ENCODE measurements around the gene PIP5K1B. TPM values are rescaled to one million over a fixed set of nuclear protein-coding genes. Genes with fewer than 3 reads are reported as not detected.

Gene PIP5K1B
- total RNA-seq, 1 experiment from 2014 or later: 0.20 TPM

DNA sequence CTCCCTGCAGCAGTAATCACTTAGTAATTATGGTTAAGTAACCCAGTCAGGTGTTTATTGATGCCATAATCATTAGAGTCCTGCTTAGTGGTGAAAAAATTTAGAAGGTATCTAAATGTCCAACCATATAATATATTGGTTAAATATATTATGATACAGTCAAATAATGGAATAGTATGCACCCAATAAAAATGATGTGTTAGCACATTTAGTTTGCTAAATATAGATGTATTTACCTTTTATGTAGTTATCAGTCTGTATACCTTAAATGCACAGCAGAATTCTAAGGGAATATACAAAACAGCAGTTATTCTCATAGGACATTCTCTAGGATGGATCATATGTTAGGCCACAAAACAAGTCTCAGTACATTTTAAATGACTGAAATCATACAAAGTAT is 218.4 kb downstream of the PIP5K1B start:
- no peak for DNase-seq (ENCODE audit: low read depth, low spot score)
- Histone ChIP-seq H3K9me3 (ENCODE audit: control insufficient read depth in 1 of 2, insufficient read depth in 1 of 2, low read depth in 1 of 2, low read length in 2 of 2) (no peaks in the 10 kb centered on the region), H3K9me2 (ENCODE audit: insufficient read depth) (no peaks in the 10 kb centered on the region), H3K27ac (ENCODE audit: low read depth, low read length) (no peak overlapping the region), H3K79me2 (ENCODE audit: insufficient read depth, low read length) (no peaks in the 10 kb centered on the region), H3K9ac (ENCODE audit: low read length) (no peak overlapping the region), H4K20me1 (ENCODE audit: insufficient read depth) (no peaks in the 10 kb centered on the region), H3K36me3 (ENCODE audit: control insufficient read depth in 1 of 2, insufficient read depth in 2 of 2, low read length in 2 of 2) (no peaks in the 10 kb centered on the region), H3K4me3 (replicated peaks in 1 of 2; ENCODE audit: low read depth in 1 of 2, low read length in 2 of 2) (no peak overlapping the region), H3K4me1 (ENCODE audit: control insufficient read depth in 1 of 2, insufficient read depth in 2 of 2, low read length in 2 of 2) (no peaks in the 10 kb centered on the region), H3K4me2 (ENCODE audit: low read length) (no peak overlapping the region), H2AFZ (ENCODE audit: low read depth, low read length, poor library complexity, severe bottlenecking) (no peak overlapping the region), H3K27me3 (ENCODE audit: insufficient read depth, low read length) (peaks cover 18% of the 10 kb centered on the region)
- no peak for ATAC-seq
- TF ChIP-seq POLR2AphosphoS5 (IDR thresholded peaks at IDR 0.05; ENCODE audit: low read depth, low read length) (no peak), CEBPB (IDR thresholded peaks at IDR 0.05; ENCODE audit: low read depth) (no peak), SP1 (IDR thresholded peaks at IDR 0.05; ENCODE audit: low read depth) (no peak), EZH2phosphoT487 (IDR thresholded peaks at IDR 0.05; ENCODE audit: borderline replicate concordance) (no peak), RAD21 (IDR thresholded peaks at IDR 0.05; ENCODE audit: low read depth) (no peak), EZH2 (IDR thresholded peaks at IDR 0.05) (no peak), JUND (IDR thresholded peaks at IDR 0.05) (no peak), ZFX (IDR thresholded peaks at IDR 0.05) (no peak)
- TF ChIP-seq, protein P1, sequence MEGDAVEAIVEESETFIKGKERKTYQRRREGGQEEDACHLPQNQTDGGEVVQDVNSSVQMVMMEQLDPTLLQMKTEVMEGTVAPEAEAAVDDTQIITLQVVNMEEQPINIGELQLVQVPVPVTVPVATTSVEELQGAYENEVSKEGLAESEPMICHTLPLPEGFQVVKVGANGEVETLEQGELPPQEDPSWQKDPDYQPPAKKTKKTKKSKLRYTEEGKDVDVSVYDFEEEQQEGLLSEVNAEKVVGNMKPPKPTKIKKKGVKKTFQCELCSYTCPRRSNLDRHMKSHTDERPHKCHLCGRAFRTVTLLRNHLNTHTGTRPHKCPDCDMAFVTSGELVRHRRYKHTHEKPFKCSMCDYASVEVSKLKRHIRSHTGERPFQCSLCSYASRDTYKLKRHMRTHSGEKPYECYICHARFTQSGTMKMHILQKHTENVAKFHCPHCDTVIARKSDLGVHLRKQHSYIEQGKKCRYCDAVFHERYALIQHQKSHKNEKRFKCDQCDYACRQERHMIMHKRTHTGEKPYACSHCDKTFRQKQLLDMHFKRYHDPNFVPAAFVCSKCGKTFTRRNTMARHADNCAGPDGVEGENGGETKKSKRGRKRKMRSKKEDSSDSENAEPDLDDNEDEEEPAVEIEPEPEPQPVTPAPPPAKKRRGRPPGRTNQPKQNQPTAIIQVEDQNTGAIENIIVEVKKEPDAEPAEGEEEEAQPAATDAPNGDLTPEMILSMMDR (IDR thresholded peaks at IDR 0.05 in 2 of 3, conservative IDR thresholded peaks at IDR 0.05 in 1 of 3; ENCODE audit: borderline replicate concordance in 1 of 3, insufficient read depth in 1 of 3, low read depth in 2 of 3, low read length in 2 of 3): no peak
- TF ChIP-seq, protein P2, sequence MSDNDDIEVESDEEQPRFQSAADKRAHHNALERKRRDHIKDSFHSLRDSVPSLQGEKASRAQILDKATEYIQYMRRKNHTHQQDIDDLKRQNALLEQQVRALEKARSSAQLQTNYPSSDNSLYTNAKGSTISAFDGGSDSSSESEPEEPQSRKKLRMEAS (IDR thresholded peaks at IDR 0.05): no peak
- TF ChIP-seq, protein P3, sequence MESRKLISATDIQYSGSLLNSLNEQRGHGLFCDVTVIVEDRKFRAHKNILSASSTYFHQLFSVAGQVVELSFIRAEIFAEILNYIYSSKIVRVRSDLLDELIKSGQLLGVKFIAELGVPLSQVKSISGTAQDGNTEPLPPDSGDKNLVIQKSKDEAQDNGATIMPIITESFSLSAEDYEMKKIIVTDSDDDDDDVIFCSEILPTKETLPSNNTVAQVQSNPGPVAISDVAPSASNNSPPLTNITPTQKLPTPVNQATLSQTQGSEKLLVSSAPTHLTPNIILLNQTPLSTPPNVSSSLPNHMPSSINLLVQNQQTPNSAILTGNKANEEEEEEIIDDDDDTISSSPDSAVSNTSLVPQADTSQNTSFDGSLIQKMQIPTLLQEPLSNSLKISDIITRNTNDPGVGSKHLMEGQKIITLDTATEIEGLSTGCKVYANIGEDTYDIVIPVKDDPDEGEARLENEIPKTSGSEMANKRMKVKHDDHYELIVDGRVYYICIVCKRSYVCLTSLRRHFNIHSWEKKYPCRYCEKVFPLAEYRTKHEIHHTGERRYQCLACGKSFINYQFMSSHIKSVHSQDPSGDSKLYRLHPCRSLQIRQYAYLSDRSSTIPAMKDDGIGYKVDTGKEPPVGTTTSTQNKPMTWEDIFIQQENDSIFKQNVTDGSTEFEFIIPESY (IDR thresholded peaks at IDR 0.05; ENCODE audit: extremely low read depth, insufficient replicate concordance, low read length): no peak
- CTCF ChIA-PET: no interaction called here
- POLR2A ChIA-PET: no interaction called here
- intact Hi-C loops (cut with micrococcal nuclease): no loop called here
- no TSS peak for BruUV-seq (replicated peaks)
- RAD21 ChIA-PET (ENCODE audit: low non-redundant PET in 1 of 2, low total read pairs in 2 of 2, uncharacterized antibody in 2 of 2, unreplicated experiment in 2 of 2): no interaction called here

Data from HCT116 (cell line).